CD4-positive, alpha-beta T cell treated with Interferon gamma for 1 hour (primary cell): Measurements from ENCODE around the gene NEUROD2.

Experiments
- DNase-seq: peaks from one replicate; pipeline ENCODE4 v3.0.0-alpha.2; 2020

Gene NEUROD2

GRCh38 chr17:39634384-39634871 lies 26.7 kb upstream of the NEUROD2 start:
- DNase-seq, result no peak

- no peak for DNase-seq
These were observed 26.0 kb upstream of the NEUROD2 start for GRCh38 chr17:39633570-39634183.

GRCh38 chr17:39632153-39632941 lies 24.6 kb upstream of the NEUROD2 start:
- DNase-seq, result no peak

- no peak for DNase-seq
These were observed 23.7 kb upstream of the NEUROD2 start for GRCh38 chr17:39631403-39631802.

GRCh38 chr17:39629898-39630297 lies 22.2 kb upstream of the NEUROD2 start:
- peak; percentile 9 for DNase-seq

- no peak for DNase-seq
These were observed 21.8 kb upstream of the NEUROD2 start for GRCh38 chr17:39629494-39629880.

GRCh38 chr17:39628655-39629493 lies 21.2 kb upstream of the NEUROD2 start:
- no peak for DNase-seq

GRCh38 chr17:39627712-39628516 lies 20.2 kb upstream of the NEUROD2 start:
- DNase-seq, result no peak

GRCh38 chr17:39627047-39627711 lies 19.5 kb upstream of the NEUROD2 start:
- no peak for DNase-seq

- DNase-seq, result no peak
These were observed 18.7 kb upstream of the NEUROD2 start, which contains the start of gene PPP1R1B for GRCh38 chr17:39626171-39627046. TSS of gene PPP1R1B (plus strand) at chr17:39626952. CDS start at chr17:39627393, 441 bp downstream.

GRCh38 chr17:39625198-39625785 lies 17.6 kb upstream of the NEUROD2 start:
- no peak for DNase-seq

GRCh38 chr17:39624313-39624712 lies 16.6 kb upstream of the NEUROD2 start:
- no peak for DNase-seq

- peak; percentile 83 for DNase-seq
These were observed 15.7 kb upstream of the NEUROD2 start for GRCh38 chr17:39623356-39623950.

- DNase-seq, result no peak
These were observed 14.8 kb upstream of the NEUROD2 start for GRCh38 chr17:39622380-39623006.

- DNase-seq, result peak; percentile 81
These were observed 14.0 kb upstream of the NEUROD2 start for GRCh38 chr17:39621523-39622379.

GRCh38 chr17:39619786-39620101 lies 12.0 kb upstream of the NEUROD2 start:
- no peak for DNase-seq

- DNase-seq, result no peak
These were observed 11.5 kb upstream of the NEUROD2 start for GRCh38 chr17:39618956-39619785.
